IPS-20b (cell line): Measurements from ENCODE around the gene TTC39B.

Source experiments
- H3K27ac ChIP-seq: one replicate; pipeline ENCODE4 v1.5.1; 2013; ENCODE audit warnings: low read length
- H3K27me3 ChIP-seq: 2 replicates; pipeline ENCODE4 v1.6.1; 2013; ENCODE audit warnings: mild to moderate bottlenecking, low read length, inconsistent platforms; ENCODE audit not compliant: insufficient read depth
- H3K36me3 ChIP-seq: 2 replicates; pipeline ENCODE4 v1.6.1; 2013; ENCODE audit warnings: low read depth, mild to moderate bottlenecking, inconsistent platforms, low read length, moderate library complexity; ENCODE audit not compliant: insufficient read depth
- H3K4me1 ChIP-seq: 2 replicates; pipeline ENCODE4 v1.6.1; 2013; ENCODE audit warnings: mild to moderate bottlenecking, control low read depth, inconsistent platforms, low read length, moderate library complexity; ENCODE audit not compliant: insufficient read depth
- H3K4me3 ChIP-seq: 2 replicates; pipeline ENCODE4 v1.5.1; 2013; ENCODE audit warnings: mild to moderate bottlenecking, low read length, inconsistent platforms
- H3K9ac ChIP-seq: 2 replicates; pipeline ENCODE4 v1.6.1; 2013; ENCODE audit warnings: low read depth, mild to moderate bottlenecking, inconsistent platforms, low read length, moderate library complexity
- H3K9me3 ChIP-seq: 2 replicates; pipeline ENCODE4 v1.6.1; 2013; ENCODE audit warnings: mild to moderate bottlenecking, low read depth, low read length, inconsistent platforms; ENCODE audit not compliant: insufficient read depth

TTC39B gene

DNA sequence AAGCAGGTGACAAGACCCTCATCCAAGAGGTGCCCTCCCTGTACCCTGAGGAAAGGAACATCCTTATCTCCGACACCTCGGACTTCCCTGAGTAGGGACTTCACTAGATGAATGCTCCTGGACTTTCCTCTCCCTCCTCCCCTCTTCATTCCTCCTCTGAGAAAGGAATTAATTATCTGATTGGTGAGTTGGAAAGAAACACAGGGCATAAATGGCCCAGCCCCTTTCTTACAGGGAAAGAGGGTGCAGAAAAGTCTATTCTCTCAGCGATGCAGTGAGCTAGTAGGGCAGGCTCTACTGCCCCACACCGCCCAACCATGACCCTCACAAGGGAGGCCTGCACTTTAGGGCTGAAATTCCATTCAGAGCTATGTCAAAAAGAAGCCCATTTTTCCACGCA is 87.5 kb downstream of the TTC39B start:
- Histone ChIP-seq H3K27me3 (no peaks in the 10 kb centered on the region), H3K9me3 (no peaks in the 10 kb centered on the region), H3K4me1 (no peaks in the 10 kb centered on the region), H3K4me3 (no peak overlapping the region), H3K36me3 (no peaks in the 10 kb centered on the region), H3K9ac (no peak overlapping the region), H3K27ac (no peak overlapping the region)

GRCh38 chr9:15218994-15219393 is 88.0 kb downstream of the TTC39B start:
- H3K9ac ChIP-seq = no peak overlapping the region
- H3K27ac ChIP-seq = no peak overlapping the region
- no peaks in the 10 kb centered on the region for H3K27me3 ChIP-seq
- no peaks in the 10 kb centered on the region for H3K9me3 ChIP-seq
- no peaks in the 10 kb centered on the region for H3K36me3 ChIP-seq
- peaks cover 3% of the 10 kb centered on the region; the same call in 1 of the 2 replicates for H3K4me1 ChIP-seq
- H3K4me3 ChIP-seq = no peak overlapping the region

DNA sequence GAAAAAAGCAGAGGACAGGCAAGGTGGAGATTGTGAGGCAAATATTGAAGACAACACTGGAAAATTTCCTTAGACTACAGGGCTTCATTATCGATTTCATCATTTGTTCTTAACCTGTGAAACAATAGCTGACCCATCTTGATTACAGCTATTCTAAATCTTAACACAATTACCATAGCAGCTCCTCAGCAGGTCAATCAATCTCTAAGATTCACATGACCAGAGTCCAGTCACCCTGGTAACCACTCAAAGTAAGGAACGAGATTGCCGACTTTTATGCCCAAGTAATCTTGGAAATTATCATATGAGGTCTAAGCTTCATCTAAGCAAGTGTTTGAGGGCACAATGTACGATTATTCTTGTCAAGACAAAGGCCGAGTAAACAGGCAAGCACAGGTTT is 93.8 kb downstream of the TTC39B start:
- no peak overlapping the region for H3K27ac ChIP-seq
- H3K9ac ChIP-seq = no peak overlapping the region
- H3K9me3 ChIP-seq = no peaks in the 10 kb centered on the region
- H3K27me3 ChIP-seq = no peaks in the 10 kb centered on the region
- no peaks in the 10 kb centered on the region for H3K36me3 ChIP-seq
- peaks cover 4% of the 10 kb centered on the region; the same call in 1 of the 2 replicates for H3K4me1 ChIP-seq
- H3K4me3 ChIP-seq = no peak overlapping the region

GRCh38 chr9:15211815-15212495 is 95.1 kb downstream of the TTC39B start:
- no peaks in the 10 kb centered on the region for H3K9me3 ChIP-seq
- H3K27me3 ChIP-seq = no peaks in the 10 kb centered on the region
- no peak overlapping the region for H3K27ac ChIP-seq
- no peaks in the 10 kb centered on the region for H3K36me3 ChIP-seq
- H3K4me1 ChIP-seq = peaks cover 4% of the 10 kb centered on the region; the same call in 1 of the 2 replicates
- no peak overlapping the region for H3K9ac ChIP-seq
- H3K4me3 ChIP-seq = no peak overlapping the region

- H3K9ac ChIP-seq = no peak overlapping the region
- no peak overlapping the region for H3K27ac ChIP-seq
- peaks cover 4% of the 10 kb centered on the region; the same call in 1 of the 2 replicates for H3K4me1 ChIP-seq
- no peaks in the 10 kb centered on the region for H3K27me3 ChIP-seq
- H3K4me3 ChIP-seq = no peak overlapping the region
- H3K9me3 ChIP-seq = no peaks in the 10 kb centered on the region
- H3K36me3 ChIP-seq = no peaks in the 10 kb centered on the region
Measured at GRCh38 chr9:15211160-15211814, 95.7 kb downstream of the TTC39B start.

DNA sequence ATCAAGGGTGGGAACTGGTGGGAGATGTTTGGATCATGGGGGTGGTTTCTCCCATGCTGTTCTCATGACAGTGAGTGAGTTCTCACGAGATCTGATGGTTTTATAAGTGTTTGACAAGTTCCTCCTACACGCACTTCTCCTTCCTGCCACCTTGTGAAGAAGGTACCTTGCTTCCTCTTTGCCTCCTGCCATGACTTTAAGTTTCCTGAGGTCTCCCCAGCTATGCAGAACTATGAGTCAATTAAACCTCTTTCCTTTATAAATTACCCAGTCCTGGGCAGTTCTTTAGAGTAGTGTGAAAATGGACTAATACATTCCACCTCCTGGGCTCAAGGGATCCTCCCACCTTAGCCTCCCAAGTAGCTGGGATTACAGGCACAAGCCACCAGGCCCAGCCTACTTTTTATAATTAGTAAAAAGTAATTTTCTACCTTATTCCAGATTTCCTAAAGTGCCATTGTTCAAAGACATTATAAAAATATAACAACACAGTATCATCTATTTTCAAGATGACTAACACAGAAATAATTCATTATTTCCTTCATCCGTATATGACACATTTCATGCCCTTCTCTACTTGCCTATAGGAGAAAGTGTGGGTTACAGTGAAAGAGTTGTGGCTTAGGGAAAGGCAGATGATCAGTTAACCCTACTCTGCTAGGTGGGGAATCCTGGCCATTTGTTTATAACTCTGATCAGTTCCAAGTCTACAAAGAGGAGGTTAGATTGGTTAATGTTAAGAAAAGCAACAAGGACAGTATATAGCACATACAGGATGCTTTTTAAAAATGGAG is 99.9 kb downstream of the TTC39B start:
- Histone ChIP-seq H3K4me1 (no peaks in the 10 kb centered on the region; the same call in 1 of the 2 replicates), H3K9ac (no peak overlapping the region), H3K36me3 (no peaks in the 10 kb centered on the region), H3K27me3 (no peaks in the 10 kb centered on the region), H3K4me3 (no peak overlapping the region), H3K9me3 (no peaks in the 10 kb centered on the region), H3K27ac (no peak overlapping the region)

- Histone ChIP-seq H3K4me1 (no peaks in the 10 kb centered on the region; the same call in 1 of the 2 replicates), H3K9me3 (no peaks in the 10 kb centered on the region), H3K36me3 (no peaks in the 10 kb centered on the region), H3K27me3 (no peaks in the 10 kb centered on the region), H3K4me3 (no peak overlapping the region), H3K9ac (no peak overlapping the region), H3K27ac (no peak overlapping the region)
Measured at GRCh38 chr9:15205632-15206420, 101.2 kb downstream of the TTC39B start.

DNA sequence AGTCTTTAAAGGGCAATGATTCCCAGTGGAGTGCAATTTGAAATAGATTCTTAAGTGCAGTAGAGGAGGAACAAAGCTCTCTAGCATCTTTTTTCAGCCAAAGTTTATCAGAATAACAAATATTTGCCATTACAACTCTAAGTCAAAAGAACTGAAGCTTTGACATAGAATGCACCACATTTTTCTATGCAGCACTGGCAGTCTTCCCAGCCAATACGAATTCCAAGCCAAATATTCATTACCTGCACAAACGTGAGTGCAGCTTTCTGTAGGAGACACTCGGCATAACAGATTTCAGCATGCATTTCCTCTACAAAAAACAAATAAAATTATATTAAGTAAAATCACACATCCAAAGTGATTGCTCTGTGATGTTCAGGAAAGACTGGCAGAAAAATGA is 103.4 kb downstream of the TTC39B start:
- Histone ChIP-seq H3K9me3 (no peaks in the 10 kb centered on the region), H3K27ac (no peak overlapping the region), H3K36me3 (no peaks in the 10 kb centered on the region), H3K9ac (no peak overlapping the region), H3K27me3 (no peaks in the 10 kb centered on the region), H3K4me1 (no peaks in the 10 kb centered on the region), H3K4me3 (no peak overlapping the region)

- peaks cover 12% of the 10 kb centered on the region; the same call in 1 of the 2 replicates for H3K9me3 ChIP-seq
- H3K4me3 ChIP-seq = no peak overlapping the region
- no peak overlapping the region for H3K9ac ChIP-seq
- H3K36me3 ChIP-seq = 0 out of 2 replicates have a peak, but pooled peaks cover 5% of the 10 kb centered on the region
- no peak overlapping the region for H3K27ac ChIP-seq
- H3K4me1 ChIP-seq = no peaks in the 10 kb centered on the region
- H3K27me3 ChIP-seq = no peaks in the 10 kb centered on the region
Measured at GRCh38 chr9:15200111-15200510, 106.9 kb downstream of the TTC39B start.

- Histone ChIP-seq H3K9me3 (peaks cover 12% of the 10 kb centered on the region; the same call in 1 of the 2 replicates), H3K27me3 (no peaks in the 10 kb centered on the region), H3K4me3 (no peak overlapping the region), H3K9ac (no peak overlapping the region), H3K36me3 (peaks cover 16% of the 10 kb centered on the region), H3K4me1 (no peaks in the 10 kb centered on the region), H3K27ac (no peak overlapping the region)
Measured at GRCh38 chr9:15192856-15193255, 114.2 kb downstream of the TTC39B start.

GRCh38 chr9:15191378-15191777 is 115.6 kb downstream of the TTC39B start:
- Histone ChIP-seq H3K36me3 (peaks cover 28% of the 10 kb centered on the region), H3K9me3 (peaks cover 9% of the 10 kb centered on the region; the same call in 1 of the 2 replicates), H3K27me3 (no peaks in the 10 kb centered on the region), H3K4me3 (no peak overlapping the region), H3K27ac (no peak overlapping the region), H3K4me1 (no peaks in the 10 kb centered on the region), H3K9ac (no peak overlapping the region)
